Activated T-cell treated with anti-CD3 and anti-CD28 coated beads, Interleukin-2, amount 50 U/mL, for 24 hours (primary cell): ENCODE data around the gene HPSE2.

Experiments used
- DNase-seq: peaks from one replicate; pipeline ENCODE4 v3.0.0-alpha.2; 2020
- H3K27ac Mint-ChIP-seq: 2 replicates; pipeline ENCODE4 v1.8.0; 2020; ENCODE audit warnings: mild to moderate bottlenecking, mixed read lengths
- H3K27me3 Mint-ChIP-seq: 2 replicates; pipeline ENCODE4 v1.8.0; 2020; ENCODE audit warnings: mixed read lengths
- H3K36me3 Mint-ChIP-seq: 2 replicates; pipeline ENCODE4 v1.8.0; 2020; ENCODE audit warnings: low read depth, mixed read lengths
- H3K4me1 Mint-ChIP-seq: 2 replicates; pipeline ENCODE4 v1.8.0; 2020; ENCODE audit warnings: low read depth, mixed read lengths
- H3K4me3 Mint-ChIP-seq: 2 replicates; pipeline ENCODE4 v1.8.0; 2020; ENCODE audit warnings: mild to moderate bottlenecking, moderate library complexity, mixed read lengths
- H3K9me3 Mint-ChIP-seq: 2 replicates; pipeline ENCODE4 v1.8.0; 2020; ENCODE audit warnings: mixed read lengths

Gene HPSE2

GRCh38 chr10:98488669-98489430 is 746.8 kb downstream of the HPSE2 start:
- Mint-ChIP-seq H3K9me3 (no peaks in the 10 kb centered on the region), H3K4me1 (no peaks in the 10 kb centered on the region), H3K27ac (no peak overlapping the region), H3K4me3 (no peak overlapping the region), H3K36me3 (no peaks in the 10 kb centered on the region), H3K27me3 (peaks cover 12% of the 10 kb centered on the region)
- DNase-seq, result no peak

GRCh38 chr10:98487649-98488048 is 748.0 kb downstream of the HPSE2 start:
- no peak overlapping the region for H3K4me3 Mint-ChIP-seq
- DNase-seq, result no peak
- H3K9me3 Mint-ChIP-seq, result peaks cover 3% of the 10 kb centered on the region
- no peak overlapping the region for H3K27ac Mint-ChIP-seq
- no peaks in the 10 kb centered on the region for H3K36me3 Mint-ChIP-seq
- H3K27me3 Mint-ChIP-seq, result peaks cover 8% of the 10 kb centered on the region
- no peaks in the 10 kb centered on the region for H3K4me1 Mint-ChIP-seq

- H3K9me3 Mint-ChIP-seq, result peaks cover 3% of the 10 kb centered on the region
- H3K4me3 Mint-ChIP-seq, result no peak overlapping the region
- peaks cover 6% of the 10 kb centered on the region for H3K27me3 Mint-ChIP-seq
- no peaks in the 10 kb centered on the region for H3K36me3 Mint-ChIP-seq
- no peak for DNase-seq
- H3K4me1 Mint-ChIP-seq, result peaks cover 4% of the 10 kb centered on the region
- no peak overlapping the region for H3K27ac Mint-ChIP-seq
Measured at GRCh38 chr10:98486421-98486820, 749.2 kb downstream of the HPSE2 start.

GRCh38 chr10:98485959-98486358 is 749.7 kb downstream of the HPSE2 start:
- no peak for DNase-seq
- Mint-ChIP-seq H3K4me3 (no peak overlapping the region), H3K36me3 (no peaks in the 10 kb centered on the region), H3K9me3 (peaks cover 3% of the 10 kb centered on the region), H3K27ac (no peak overlapping the region), H3K4me1 (peaks cover 4% of the 10 kb centered on the region), H3K27me3 (peaks cover 6% of the 10 kb centered on the region)

GRCh38 chr10:98483658-98484057 is 752.0 kb downstream of the HPSE2 start:
- no peak overlapping the region for H3K4me3 Mint-ChIP-seq
- DNase-seq, result no peak
- no peaks in the 10 kb centered on the region for H3K36me3 Mint-ChIP-seq
- peaks cover 4% of the 10 kb centered on the region for H3K4me1 Mint-ChIP-seq
- H3K9me3 Mint-ChIP-seq, result peaks cover 3% of the 10 kb centered on the region
- no peak overlapping the region for H3K27ac Mint-ChIP-seq
- no peaks in the 10 kb centered on the region for H3K27me3 Mint-ChIP-seq

- no peak for DNase-seq
- Mint-ChIP-seq H3K9me3 (peaks cover 3% of the 10 kb centered on the region), H3K27ac (no peak overlapping the region), H3K27me3 (no peaks in the 10 kb centered on the region), H3K36me3 (no peaks in the 10 kb centered on the region), H3K4me3 (no peak overlapping the region), H3K4me1 (peaks cover 4% of the 10 kb centered on the region)
Measured at GRCh38 chr10:98482096-98482495, 753.6 kb downstream of the HPSE2 start.

GRCh38 chr10:98481404-98481945 is 754.2 kb downstream of the HPSE2 start:
- H3K27me3 Mint-ChIP-seq, result no peaks in the 10 kb centered on the region
- DNase-seq, result no peak
- H3K4me1 Mint-ChIP-seq, result peaks cover 4% of the 10 kb centered on the region
- H3K27ac Mint-ChIP-seq, result no peak overlapping the region
- peaks cover 3% of the 10 kb centered on the region for H3K9me3 Mint-ChIP-seq
- no peaks in the 10 kb centered on the region for H3K36me3 Mint-ChIP-seq
- H3K4me3 Mint-ChIP-seq, result no peak overlapping the region

GRCh38 chr10:98478430-98479222 is 757.0 kb downstream of the HPSE2 start:
- H3K27me3 Mint-ChIP-seq, result no peaks in the 10 kb centered on the region
- H3K4me1 Mint-ChIP-seq, result peaks cover 11% of the 10 kb centered on the region
- H3K9me3 Mint-ChIP-seq, result peaks cover 2% of the 10 kb centered on the region
- DNase-seq, result no peak
- H3K36me3 Mint-ChIP-seq, result no peaks in the 10 kb centered on the region
- no peak overlapping the region for H3K4me3 Mint-ChIP-seq
- H3K27ac Mint-ChIP-seq, result no peak overlapping the region

- Mint-ChIP-seq H3K36me3 (no peaks in the 10 kb centered on the region), H3K9me3 (no peaks in the 10 kb centered on the region), H3K4me3 (no peak overlapping the region), H3K27me3 (no peaks in the 10 kb centered on the region), H3K27ac (no peak overlapping the region), H3K4me1 (peaks cover 11% of the 10 kb centered on the region)
- no peak for DNase-seq
Measured at GRCh38 chr10:98477861-98478260, 757.8 kb downstream of the HPSE2 start.

- no peaks in the 10 kb centered on the region for H3K36me3 Mint-ChIP-seq
- no peak for DNase-seq
- H3K4me1 Mint-ChIP-seq, result peaks cover 8% of the 10 kb centered on the region
- no peaks in the 10 kb centered on the region for H3K9me3 Mint-ChIP-seq
- H3K27ac Mint-ChIP-seq, result no peak overlapping the region
- peaks cover 4% of the 10 kb centered on the region for H3K27me3 Mint-ChIP-seq
- H3K4me3 Mint-ChIP-seq, result no peak overlapping the region
Measured at GRCh38 chr10:98474628-98475027, 761.0 kb downstream of the HPSE2 start.

GRCh38 chr10:98472196-98472595 is 763.5 kb downstream of the HPSE2 start:
- no peaks in the 10 kb centered on the region for H3K9me3 Mint-ChIP-seq
- H3K36me3 Mint-ChIP-seq, result no peaks in the 10 kb centered on the region
- H3K4me1 Mint-ChIP-seq, result peaks cover 17% of the 10 kb centered on the region
- no peak overlapping the region for H3K27ac Mint-ChIP-seq
- DNase-seq, result no peak
- H3K4me3 Mint-ChIP-seq, result no peak overlapping the region
- peaks cover 15% of the 10 kb centered on the region for H3K27me3 Mint-ChIP-seq

- DNase-seq, result no peak
- Mint-ChIP-seq H3K4me3 (no peak overlapping the region), H3K4me1 (peaks cover 20% of the 10 kb centered on the region), H3K27me3 (peaks cover 15% of the 10 kb centered on the region), H3K36me3 (no peaks in the 10 kb centered on the region), H3K9me3 (no peaks in the 10 kb centered on the region), H3K27ac (no peak overlapping the region)
Measured at GRCh38 chr10:98470850-98471249, 764.8 kb downstream of the HPSE2 start.

GRCh38 chr10:98469001-98469931 is 766.4 kb downstream of the HPSE2 start:
- Mint-ChIP-seq H3K9me3 (no peaks in the 10 kb centered on the region), H3K27me3 (peaks cover 15% of the 10 kb centered on the region), H3K4me1 (peaks cover 15% of the 10 kb centered on the region), H3K4me3 (no peak overlapping the region), H3K36me3 (no peaks in the 10 kb centered on the region), H3K27ac (no peak overlapping the region)
- no peak for DNase-seq
